HG02973 (cell line): ENCODE measurements around the gene GPATCH1.
"Not testable (repeated sequence)": the region's sequence is repeated elsewhere in the genome, so short reads cannot be mapped to it uniquely, and the experiment has no call there.

Source experiments
- ATAC-seq: cut with Tn5 transposase; IDR thresholded peaks from one replicate; pipeline ENCODE4 v1.9.1; 2021; ENCODE audit warnings: moderate library complexity; ENCODE audit not compliant: unreplicated experiment

GPATCH1 gene

GRCh38 chr19:33154313-33154712 is 73.3 kb downstream of the GPATCH1 start:
- not testable (repeated sequence) for ATAC-seq

- no peak for ATAC-seq
Measured at GRCh38 chr19:33156334-33156733, 75.4 kb downstream of the GPATCH1 start.

GRCh38 chr19:33157906-33158305 is 76.9 kb downstream of the GPATCH1 start:
- ATAC-seq = no peak

GRCh38 chr19:33158365-33158764 is 77.4 kb downstream of the GPATCH1 start:
- ATAC-seq = no peak

GRCh38 chr19:33159149-33159548 is 78.2 kb downstream of the GPATCH1 start:
- ATAC-seq = no peak

- ATAC-seq = no peak
Measured at GRCh38 chr19:33159893-33160292, 78.9 kb downstream of the GPATCH1 start.

- ATAC-seq = no peak
Measured at GRCh38 chr19:33161201-33161600, 80.2 kb downstream of the GPATCH1 start.

- ATAC-seq = no peak
Measured at GRCh38 chr19:33163481-33163880, 82.5 kb downstream of the GPATCH1 start.

GRCh38 chr19:33166037-33166436 is 85.1 kb downstream of the GPATCH1 start:
- ATAC-seq = not testable (repeated sequence)

GRCh38 chr19:33167438-33167837 is 86.5 kb downstream of the GPATCH1 start:
- no peak for ATAC-seq

- no peak for ATAC-seq
Measured at GRCh38 chr19:33168528-33168927, 87.5 kb downstream of the GPATCH1 start.

GRCh38 chr19:33171222-33171795 is 90.3 kb downstream of the GPATCH1 start:
- ATAC-seq = no peak

- ATAC-seq = no peak
Measured at GRCh38 chr19:33171916-33172359, 91.0 kb downstream of the GPATCH1 start.

- no peak for ATAC-seq
Measured at GRCh38 chr19:33174186-33174585, 93.2 kb downstream of the GPATCH1 start.

GRCh38 chr19:33175156-33175782 is 94.3 kb downstream of the GPATCH1 start:
- ATAC-seq = no peak

- no peak for ATAC-seq
Measured at GRCh38 chr19:33175886-33176669, 95.1 kb downstream of the GPATCH1 start.

- ATAC-seq = peak; percentile 82
Measured at GRCh38 chr19:33176670-33177416, 95.9 kb downstream of the GPATCH1 start.

GRCh38 chr19:33177417-33177979 is 96.5 kb downstream of the GPATCH1 start:
- peak; percentile 17 for ATAC-seq
